ENCODE data around the gene OR1N1.

OR1N1 gene

GRCh38 chr9:122527193-122527592, at the start of gene OR1N1:
Gene OR1N1, minus strand, starts transcription at chr9:122527293. Its CDS starts 0 bp downstream, at chr9:122527293.
- no peak for TF ChIP-seq CTCF (IDR thresholded peaks at IDR 0.05; ENCODE audit: control insufficient read depth, extremely low read depth, insufficient read depth)
- no peak for DNase-seq (ENCODE audit: low read depth)
- no peak within 1 kb of the TSS for H3K4me3 ChIP-seq (ENCODE audit: low read depth, low read length)

- no peak for DNase-seq (ENCODE audit: low read depth)
- no peak overlapping the region for H3K4me3 ChIP-seq (ENCODE audit: low read depth, low read length)
- no peak for TF ChIP-seq CTCF (IDR thresholded peaks at IDR 0.05; ENCODE audit: control insufficient read depth, extremely low read depth, insufficient read depth)
Measured at GRCh38 chr9:122572456-122572855, 45.4 kb upstream of the OR1N1 start.

- no peak for DNase-seq (ENCODE audit: low read depth)
- TF ChIP-seq CTCF (IDR thresholded peaks at IDR 0.05; ENCODE audit: control insufficient read depth, extremely low read depth, insufficient read depth), result no peak
- H3K4me3 ChIP-seq (ENCODE audit: low read depth, low read length), result no peak overlapping the region
Measured at GRCh38 chr9:122567901-122568300, 40.8 kb upstream of the OR1N1 start.

- DNase-seq (ENCODE audit: low read depth), result no peak
Measured at GRCh38 chr9:122562134-122562760, 35.2 kb upstream of the OR1N1 start.

GRCh38 chr9:122561446-122561845, 34.4 kb upstream of the OR1N1 start:
- no peak for TF ChIP-seq CTCF (IDR thresholded peaks at IDR 0.05; ENCODE audit: control insufficient read depth, extremely low read depth, insufficient read depth)
- DNase-seq (ENCODE audit: low read depth), result no peak
- no peak overlapping the region for H3K4me3 ChIP-seq (ENCODE audit: low read depth, low read length)

More at GRCh38 chr9:122562134-122562760, 35.2 kb upstream of the OR1N1 start:
- TF ChIP-seq CTCF (IDR thresholded peaks at IDR 0.05; ENCODE audit: control insufficient read depth, extremely low read depth, insufficient read depth), result no peak
- no peak overlapping the region for H3K4me3 ChIP-seq (ENCODE audit: low read depth, low read length)

GRCh38 chr9:122552812-122553211, 25.7 kb upstream of the OR1N1 start, which contains the start of gene OR1N2:
Gene OR1N2, plus strand, starts transcription at chr9:122553112. Its CDS starts 100 bp downstream, at chr9:122553212.
- no peak for TF ChIP-seq CTCF (IDR thresholded peaks at IDR 0.05; ENCODE audit: control insufficient read depth, extremely low read depth, insufficient read depth)
- H3K4me3 ChIP-seq (ENCODE audit: low read depth, low read length), result no peak within 1 kb of the TSS
- no peak for DNase-seq (ENCODE audit: low read depth)

- no peak overlapping the region for H3K4me3 ChIP-seq (ENCODE audit: low read depth, low read length)
- TF ChIP-seq CTCF (IDR thresholded peaks at IDR 0.05; ENCODE audit: control insufficient read depth, extremely low read depth, insufficient read depth), result no peak
- DNase-seq (ENCODE audit: low read depth), result no peak
Measured at GRCh38 chr9:122551371-122551770, 24.3 kb upstream of the OR1N1 start.

All from LNCaP clone FGC (cell line).